HepG2 (cell line): ENCODE data around the gene ABHD12. TPM values are rescaled to one million over a fixed set of nuclear protein-coding genes. Genes with fewer than 3 reads are reported as not detected.
A peak's percentile ranks its signal among the peaks of the same experiment; 100 is the strongest.

Experiments used
- DMAP1 ChIP-seq: IDR thresholded peaks from 2 replicates; pipeline ENCODE4 v1.6.1; 2016
- E2F1 ChIP-seq: sonication (generic); formaldehyde crosslinking; IDR thresholded peaks from 2 replicates; pipeline ENCODE4 v1.5.0; 2020; ENCODE audit warnings: missing genetic modification reagents
- FOXC1 ChIP-seq: sonication (generic); formaldehyde crosslinking; IDR thresholded peaks from 2 replicates; pipeline ENCODE4 v1.8.0; 2022; ENCODE audit warnings: mild to moderate bottlenecking, missing genetic modification reagents, borderline replicate concordance
- GATAD2A ChIP-seq: IDR thresholded peaks from 2 replicates; pipeline ENCODE4 v1.6.1; 2016
- HIC2 ChIP-seq: sonication (generic); formaldehyde crosslinking; IDR thresholded peaks from 2 replicates; pipeline ENCODE4 v1.9.0; 2022; ENCODE audit warnings: low read depth, missing genetic modification reagents
- ISL2 ChIP-seq: sonication (generic); formaldehyde crosslinking; IDR thresholded peaks from 2 replicates; pipeline ENCODE4 v1.5.0; 2020; ENCODE audit warnings: missing genetic modification reagents
- PLRG1 ChIP-seq: fragments of 450-650 bp; conservative IDR thresholded peaks from 2 replicates; pipeline ENCODE4 v1.6.1; 2016
- ZFX ChIP-seq: sonication (generic); formaldehyde crosslinking; IDR thresholded peaks from 2 replicates; pipeline ENCODE4 v1.4.0; 2020; ENCODE audit warnings: mild to moderate bottlenecking, low read depth, missing genetic modification reagents, moderate library complexity
- ZHX2 ChIP-seq, 2 experiments: sonication (generic) in 1 of 2; formaldehyde crosslinking in 1 of 2; IDR thresholded peaks; 2 replicates each; pipeline versions ENCODE4 v1.6.1 to v1.9.0; 2014 to 2022; ENCODE audit warnings: antibody characterized with exemption in 1 of 2, borderline replicate concordance in 1 of 2, inconsistent platforms in 1 of 2, low read depth in 1 of 2, missing genetic modification reagents in 1 of 2
- ZNF225 ChIP-seq: sonication (generic); formaldehyde crosslinking; IDR thresholded peaks from 2 replicates; pipeline ENCODE4 v1.4.0; 2020; ENCODE audit warnings: mild to moderate bottlenecking, missing genetic modification reagents
- ZNF501 ChIP-seq: sonication (generic); formaldehyde crosslinking; IDR thresholded peaks from 2 replicates; pipeline ENCODE4 v1.5.1; 2020; ENCODE audit warnings: mild to moderate bottlenecking, moderate library complexity, missing genetic modification reagents
- ZNF569 ChIP-seq: sonication (generic); formaldehyde crosslinking; IDR thresholded peaks from 2 replicates; pipeline ENCODE4 v1.5.0; 2020; ENCODE audit warnings: mild to moderate bottlenecking, missing genetic modification reagents, moderate library complexity, borderline replicate concordance
- ZNF589 ChIP-seq: sonication (generic); formaldehyde crosslinking; conservative IDR thresholded peaks from 2 replicates; pipeline ENCODE4 v1.8.0; 2022; ENCODE audit warnings: mild to moderate bottlenecking, moderate library complexity, missing genetic modification reagents
- ZNF75D ChIP-seq: sonication (generic); formaldehyde crosslinking; IDR thresholded peaks from 2 replicates; pipeline ENCODE4 v1.8.1; 2023; ENCODE audit warnings: missing genetic modification reagents, mild to moderate bottlenecking, borderline replicate concordance
- polyA plus RNA-seq, 8 experiments: library from polyadenylated mRNA; depleted of rRNA in 3 of 8; stranded (reverse) in 7 of 8; unstranded in 1 of 8; fragments of >200 nt; fragmentation: Illumina TruSeq in 4 of 8; extraction: Trizol in 4 of 8; gene quantifications; 2 replicates each; pipeline versions ENCODE4 v1.2.1 to v1.2.3, GENCODE V29; 2011 to 2016; ENCODE audit warnings: low read depth in 4 of 8, missing spikeins in 1 of 8, mixed read lengths in 1 of 8; ENCODE audit not compliant: insufficient read depth in 1 of 8
- total RNA-seq, 5 experiments: library from RNA; depleted of rRNA; stranded (reverse); fragments of >200 nt; fragmentation: Illumina TruSeq; extraction: Trizol; gene quantifications; 2 replicates each; pipeline ENCODE4 v1.2.3, GENCODE V29; 2016; ENCODE audit warnings: low read depth in 1 of 5
- TF ChIP-seq, protein P1 (sequence below): sonication (generic); formaldehyde crosslinking; IDR thresholded peaks from 2 replicates; pipeline ENCODE4 v1.8.1; 2023; ENCODE audit warnings: missing genetic modification reagents, mild to moderate bottlenecking, borderline replicate concordance
- TF ChIP-seq, protein P2 (sequence below): sonication (generic); formaldehyde crosslinking; IDR thresholded peaks from 2 replicates; pipeline ENCODE4 v1.4.0; 2020; ENCODE audit warnings: mild to moderate bottlenecking, missing genetic modification reagents
- TF ChIP-seq, protein P3 (sequence below): sonication (generic); formaldehyde crosslinking; IDR thresholded peaks from 2 replicates; pipeline ENCODE4 v1.9.0; 2021; ENCODE audit warnings: missing genetic modification reagents, mild to moderate bottlenecking, borderline replicate concordance

The ABHD12 gene
- total and polyA plus RNA-seq, 2 of the 13 experiments (the other 11 are each of a cell fraction or from before 2014, with no cell fraction given): 23.5 to 72.1 TPM

GRCh38 chr20:25336561-25337422 lies 53.8 kb downstream of the ABHD12 start (continued):
- no peak for TF ChIP-seq E2F1
- no peak for TF ChIP-seq ZNF225 (CRISPR knock-in tag)
- TF ChIP-seq GATAD2A (CRISPR knock-in tag): peak; percentile 34; the same call in 1 of the 2 replicates
- TF ChIP-seq ZFX (CRISPR knock-in tag): 0 out of 2 replicates have a peak, but pooled peaks have one; percentile 37
- no peak for TF ChIP-seq ZHX2 (IDR thresholded peaks at IDR 0.05; ENCODE audit: low read depth)
- no peak for TF ChIP-seq ZHX2 (CRISPR knock-in tag; IDR thresholded peaks at IDR 0.05; ENCODE audit: borderline replicate concordance)
- no peak for TF ChIP-seq ZNF589 (CRISPR knock-in tag)
- TF ChIP-seq ZNF569 (CRISPR knock-in tag): no peak
- TF ChIP-seq FOXC1 (CRISPR knock-in tag): no peak
- TF ChIP-seq, protein P1, sequence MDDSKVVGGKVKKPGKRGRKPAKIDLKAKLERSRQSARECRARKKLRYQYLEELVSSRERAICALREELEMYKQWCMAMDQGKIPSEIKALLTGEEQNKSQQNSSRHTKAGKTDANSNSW (CRISPR knock-in tag): no peak
- TF ChIP-seq ISL2: no peak
- no peak for TF ChIP-seq DMAP1 (CRISPR knock-in tag)
- no peak for TF ChIP-seq ZNF75D
- TF ChIP-seq ZNF501: peak; percentile 66; the same call in 1 of the 2 replicates
- TF ChIP-seq, protein P2, sequence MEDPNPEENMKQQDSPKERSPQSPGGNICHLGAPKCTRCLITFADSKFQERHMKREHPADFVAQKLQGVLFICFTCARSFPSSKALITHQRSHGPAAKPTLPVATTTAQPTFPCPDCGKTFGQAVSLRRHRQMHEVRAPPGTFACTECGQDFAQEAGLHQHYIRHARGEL (CRISPR knock-in tag): peak; percentile 85; the same call in 1 of the 2 replicates
- TF ChIP-seq HIC2 (CRISPR knock-in tag): no peak
- TF ChIP-seq, protein P3, sequence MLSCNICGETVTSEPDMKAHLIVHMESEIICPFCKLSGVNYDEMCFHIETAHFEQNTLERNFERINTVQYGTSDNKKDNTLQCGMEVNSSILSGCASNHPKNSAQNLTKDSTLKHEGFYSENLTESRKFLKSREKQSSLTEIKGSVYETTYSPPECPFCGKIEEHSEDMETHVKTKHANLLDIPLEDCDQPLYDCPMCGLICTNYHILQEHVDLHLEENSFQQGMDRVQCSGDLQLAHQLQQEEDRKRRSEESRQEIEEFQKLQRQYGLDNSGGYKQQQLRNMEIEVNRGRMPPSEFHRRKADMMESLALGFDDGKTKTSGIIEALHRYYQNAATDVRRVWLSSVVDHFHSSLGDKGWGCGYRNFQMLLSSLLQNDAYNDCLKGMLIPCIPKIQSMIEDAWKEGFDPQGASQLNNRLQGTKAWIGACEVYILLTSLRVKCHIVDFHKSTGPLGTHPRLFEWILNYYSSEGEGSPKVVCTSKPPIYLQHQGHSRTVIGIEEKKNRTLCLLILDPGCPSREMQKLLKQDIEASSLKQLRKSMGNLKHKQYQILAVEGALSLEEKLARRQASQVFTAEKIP (CRISPR knock-in tag): no peak
- TF ChIP-seq PLRG1: no peak
